ENCODE data around the gene MYO3B.
"Not testable (repeated sequence)": the region's sequence is repeated elsewhere in the genome, so short reads cannot be mapped to it uniquely, and the experiment has no call there.

Gene MYO3B

DNA sequence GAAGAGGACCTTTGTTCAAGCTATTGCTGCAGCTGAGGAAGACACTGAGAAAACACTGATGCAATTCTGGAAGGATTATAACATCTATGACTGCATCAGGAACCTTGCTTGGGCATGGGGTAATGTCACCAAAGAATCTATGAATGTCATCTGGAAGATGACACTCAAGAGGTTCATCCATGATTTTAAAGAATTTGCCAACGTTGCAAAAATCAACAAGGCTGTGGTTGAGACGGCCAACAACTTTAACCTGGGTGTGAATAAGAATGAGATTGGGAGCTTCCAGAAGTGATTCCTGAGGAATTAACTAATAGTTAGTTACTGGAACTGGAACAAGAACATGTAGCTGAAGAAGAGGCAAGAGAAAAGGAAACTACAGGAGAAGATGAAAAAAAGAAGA is 410.8 kb downstream of the MYO3B start:
- no peak overlapping the region for H3K4me3 ChIP-seq (ENCODE audit: low read depth, low read length)
- TF ChIP-seq, protein P1, sequence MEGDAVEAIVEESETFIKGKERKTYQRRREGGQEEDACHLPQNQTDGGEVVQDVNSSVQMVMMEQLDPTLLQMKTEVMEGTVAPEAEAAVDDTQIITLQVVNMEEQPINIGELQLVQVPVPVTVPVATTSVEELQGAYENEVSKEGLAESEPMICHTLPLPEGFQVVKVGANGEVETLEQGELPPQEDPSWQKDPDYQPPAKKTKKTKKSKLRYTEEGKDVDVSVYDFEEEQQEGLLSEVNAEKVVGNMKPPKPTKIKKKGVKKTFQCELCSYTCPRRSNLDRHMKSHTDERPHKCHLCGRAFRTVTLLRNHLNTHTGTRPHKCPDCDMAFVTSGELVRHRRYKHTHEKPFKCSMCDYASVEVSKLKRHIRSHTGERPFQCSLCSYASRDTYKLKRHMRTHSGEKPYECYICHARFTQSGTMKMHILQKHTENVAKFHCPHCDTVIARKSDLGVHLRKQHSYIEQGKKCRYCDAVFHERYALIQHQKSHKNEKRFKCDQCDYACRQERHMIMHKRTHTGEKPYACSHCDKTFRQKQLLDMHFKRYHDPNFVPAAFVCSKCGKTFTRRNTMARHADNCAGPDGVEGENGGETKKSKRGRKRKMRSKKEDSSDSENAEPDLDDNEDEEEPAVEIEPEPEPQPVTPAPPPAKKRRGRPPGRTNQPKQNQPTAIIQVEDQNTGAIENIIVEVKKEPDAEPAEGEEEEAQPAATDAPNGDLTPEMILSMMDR (IDR thresholded peaks at IDR 0.05; ENCODE audit: control insufficient read depth, extremely low read depth, insufficient read depth), result no peak
- DNase-seq (ENCODE audit: low read depth), result no peak

GRCh38 chr2:170596576-170596975 is 418.6 kb downstream of the MYO3B start:
- TF ChIP-seq, protein P1 (IDR thresholded peaks at IDR 0.05; ENCODE audit: control insufficient read depth, extremely low read depth, insufficient read depth), result no peak
- H3K4me3 ChIP-seq (ENCODE audit: low read depth, low read length), result no peak overlapping the region
- no peak for DNase-seq (ENCODE audit: low read depth)

- DNase-seq (ENCODE audit: low read depth), result no peak
- TF ChIP-seq, protein P1 (IDR thresholded peaks at IDR 0.05; ENCODE audit: control insufficient read depth, extremely low read depth, insufficient read depth), result no peak
These were observed 420.1 kb downstream of the MYO3B start for GRCh38 chr2:170598067-170598395.

DNA sequence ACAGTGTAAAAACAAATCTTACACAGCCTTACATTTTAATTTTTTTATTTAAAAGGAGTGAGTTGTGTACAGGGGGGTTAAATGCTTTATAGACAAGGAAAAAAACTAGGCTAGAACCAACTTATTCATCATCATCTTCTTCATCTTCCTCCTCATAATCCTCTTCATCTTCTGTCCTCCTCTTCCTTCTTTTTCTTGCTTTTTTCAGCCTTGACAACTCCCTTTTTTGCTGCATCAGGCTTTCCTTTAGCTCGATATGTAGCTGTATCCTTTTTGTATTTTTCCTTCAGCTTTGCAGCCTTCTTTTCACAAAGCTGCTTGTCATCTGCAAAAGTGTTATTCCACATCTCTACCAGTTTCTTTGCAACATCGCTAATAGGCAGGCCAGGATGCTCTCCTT is 423.5 kb downstream of the MYO3B start:
- DNase-seq (ENCODE audit: low read depth), result no peak
- TF ChIP-seq, protein P1 (IDR thresholded peaks at IDR 0.05; ENCODE audit: control insufficient read depth, extremely low read depth, insufficient read depth), result no peak
- H3K4me3 ChIP-seq (ENCODE audit: low read depth, low read length), result no peak overlapping the region

More at GRCh38 chr2:170598067-170598395, 420.1 kb downstream of the MYO3B start:
- no peak overlapping the region for H3K4me3 ChIP-seq (ENCODE audit: low read depth, low read length)

GRCh38 chr2:170605862-170606261 is 427.9 kb downstream of the MYO3B start:
- DNase-seq (ENCODE audit: low read depth), result no peak
- H3K4me3 ChIP-seq (ENCODE audit: low read depth, low read length), result no peak overlapping the region
- TF ChIP-seq, protein P1 (IDR thresholded peaks at IDR 0.05; ENCODE audit: control insufficient read depth, extremely low read depth, insufficient read depth), result no peak

DNA sequence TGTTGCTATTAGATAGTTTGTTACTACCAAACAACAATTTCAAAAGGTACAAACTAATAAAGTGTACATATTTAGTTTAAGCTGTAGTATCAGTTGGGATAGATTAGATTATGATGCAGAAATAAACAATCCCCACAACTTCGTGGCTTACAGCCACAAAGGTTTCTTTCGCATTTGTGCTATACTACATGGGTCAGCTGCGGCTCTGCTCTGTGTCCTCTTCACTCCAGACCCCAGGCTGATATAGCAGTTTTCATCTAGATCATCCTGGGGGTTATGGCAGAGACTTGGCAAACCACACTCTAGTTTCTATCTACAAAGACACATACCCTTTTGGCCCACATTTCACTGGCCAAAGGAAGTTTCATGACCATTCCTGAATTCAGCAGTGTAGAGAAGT is 429.2 kb downstream of the MYO3B start:
- no peak overlapping the region for H3K4me3 ChIP-seq (ENCODE audit: low read depth, low read length)
- DNase-seq (ENCODE audit: low read depth), result no peak
- TF ChIP-seq, protein P1 (IDR thresholded peaks at IDR 0.05; ENCODE audit: control insufficient read depth, extremely low read depth, insufficient read depth), result no peak

DNA sequence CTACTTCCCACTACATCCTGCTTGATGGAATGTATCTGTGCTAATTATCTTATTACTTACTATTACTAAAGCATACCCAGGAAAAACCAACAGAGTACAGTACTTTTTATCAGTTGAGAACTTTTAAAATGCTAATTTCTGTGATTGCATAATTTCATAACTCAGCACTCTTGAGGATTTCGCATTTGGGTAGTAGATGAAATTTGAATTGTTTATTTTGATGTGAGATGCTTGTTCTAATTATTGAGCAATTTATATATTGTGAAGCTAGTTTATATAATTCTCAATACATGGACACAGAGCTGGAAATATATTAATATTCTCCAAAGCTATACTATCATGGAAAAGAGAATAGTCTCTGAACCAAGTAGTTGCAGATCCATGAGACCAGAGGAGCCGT is 432.7 kb downstream of the MYO3B start:
- H3K4me3 ChIP-seq (ENCODE audit: low read depth, low read length), result no peak overlapping the region
- no peak for DNase-seq (ENCODE audit: low read depth)
- TF ChIP-seq, protein P1 (IDR thresholded peaks at IDR 0.05; ENCODE audit: control insufficient read depth, extremely low read depth, insufficient read depth), result no peak

DNA sequence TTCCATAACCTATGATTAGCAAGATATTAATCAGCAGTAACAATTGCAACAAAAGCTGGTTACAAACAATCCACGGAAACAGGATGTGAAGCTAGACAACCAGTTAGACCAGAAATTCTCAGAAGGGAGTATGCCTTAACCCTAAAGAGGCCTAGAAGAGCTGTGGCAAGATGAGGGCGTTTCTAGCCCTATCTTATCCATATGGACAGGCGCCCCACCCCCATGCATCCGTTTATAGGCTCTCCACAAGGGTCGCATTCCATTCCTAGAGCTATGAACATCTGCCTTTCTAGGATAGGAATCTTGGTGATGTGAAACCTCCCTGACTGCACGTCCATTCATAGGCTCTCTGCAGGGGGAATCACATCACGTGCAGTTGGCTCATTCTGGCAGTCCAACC is 441.0 kb downstream of the MYO3B start:
- H3K4me3 ChIP-seq (ENCODE audit: low read depth, low read length); DNase-seq (ENCODE audit: low read depth): not testable (repeated sequence)

DNA sequence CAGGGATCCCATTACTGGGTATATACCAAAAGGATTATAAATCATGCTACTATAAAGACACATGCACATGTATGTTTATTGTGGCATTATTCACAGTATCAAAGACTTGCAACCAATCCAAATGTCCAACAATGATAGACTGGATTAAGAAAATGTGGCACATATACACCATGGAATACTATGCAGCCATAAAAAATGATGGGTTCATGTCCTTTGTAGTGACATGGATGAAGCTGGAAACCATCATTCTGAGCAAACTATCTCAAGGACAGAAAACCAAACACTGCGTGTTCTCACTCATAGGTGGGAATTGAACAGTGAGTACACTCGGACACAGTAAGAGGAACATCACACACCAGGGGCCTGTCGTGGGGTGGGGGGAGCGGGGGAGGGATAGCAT is 457.1 kb downstream of the MYO3B start:
- not testable (repeated sequence) for DNase-seq (ENCODE audit: low read depth); H3K4me3 ChIP-seq (ENCODE audit: low read depth, low read length)

Data from LNCaP clone FGC (cell line).